Measurements from ENCODE around the gene LIMK1.

Gene LIMK1

DNA sequence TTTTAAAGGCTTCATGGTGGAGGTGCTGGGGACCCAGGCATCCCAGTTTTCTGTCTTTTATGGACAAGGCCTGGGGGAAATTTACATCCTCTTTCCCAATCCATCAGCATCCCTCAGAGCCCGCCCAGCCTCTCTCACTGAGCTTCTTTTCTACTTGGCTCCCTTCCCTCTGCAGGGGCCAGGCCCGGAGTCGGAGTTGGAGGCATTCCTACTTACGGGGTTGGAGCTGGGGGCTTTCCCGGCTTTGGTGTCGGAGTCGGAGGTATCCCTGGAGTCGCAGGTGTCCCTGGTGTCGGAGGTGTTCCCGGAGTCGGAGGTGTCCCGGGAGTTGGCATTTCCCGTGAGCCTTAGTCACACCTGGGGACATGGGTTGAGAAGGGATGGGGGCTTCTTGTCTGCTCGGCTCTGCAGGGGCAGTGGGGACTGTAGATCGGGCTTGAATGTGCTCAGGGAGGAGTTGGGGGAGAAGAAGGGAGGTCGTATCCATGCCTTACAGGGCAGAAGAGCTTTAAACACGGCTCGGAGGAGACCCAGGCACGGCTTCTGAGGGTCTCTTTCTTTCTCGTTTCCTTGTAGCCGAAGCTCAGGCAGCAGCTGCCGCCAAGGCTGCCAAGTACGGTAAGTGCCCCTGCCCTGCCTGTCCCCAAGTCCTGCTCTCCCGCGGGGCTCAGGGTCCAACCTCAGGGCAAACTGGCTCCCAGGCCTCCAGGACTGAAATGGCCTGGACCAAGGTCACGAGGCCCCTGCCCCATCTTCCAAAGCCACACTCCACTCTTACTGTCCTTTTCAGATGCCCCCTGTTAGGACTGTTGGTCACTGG lies 27.3 kb upstream of the LIMK1 start:
- no peaks in the 10 kb centered on the region for H4K20me1 ChIP-seq (ENCODE audit: low read depth, low read length)
- TF ChIP-seq, protein P1, sequence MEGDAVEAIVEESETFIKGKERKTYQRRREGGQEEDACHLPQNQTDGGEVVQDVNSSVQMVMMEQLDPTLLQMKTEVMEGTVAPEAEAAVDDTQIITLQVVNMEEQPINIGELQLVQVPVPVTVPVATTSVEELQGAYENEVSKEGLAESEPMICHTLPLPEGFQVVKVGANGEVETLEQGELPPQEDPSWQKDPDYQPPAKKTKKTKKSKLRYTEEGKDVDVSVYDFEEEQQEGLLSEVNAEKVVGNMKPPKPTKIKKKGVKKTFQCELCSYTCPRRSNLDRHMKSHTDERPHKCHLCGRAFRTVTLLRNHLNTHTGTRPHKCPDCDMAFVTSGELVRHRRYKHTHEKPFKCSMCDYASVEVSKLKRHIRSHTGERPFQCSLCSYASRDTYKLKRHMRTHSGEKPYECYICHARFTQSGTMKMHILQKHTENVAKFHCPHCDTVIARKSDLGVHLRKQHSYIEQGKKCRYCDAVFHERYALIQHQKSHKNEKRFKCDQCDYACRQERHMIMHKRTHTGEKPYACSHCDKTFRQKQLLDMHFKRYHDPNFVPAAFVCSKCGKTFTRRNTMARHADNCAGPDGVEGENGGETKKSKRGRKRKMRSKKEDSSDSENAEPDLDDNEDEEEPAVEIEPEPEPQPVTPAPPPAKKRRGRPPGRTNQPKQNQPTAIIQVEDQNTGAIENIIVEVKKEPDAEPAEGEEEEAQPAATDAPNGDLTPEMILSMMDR (IDR thresholded peaks at IDR 0.05; ENCODE audit: insufficient read depth, low read length, poor library complexity, severe bottlenecking): no peak
- TF ChIP-seq EZH2phosphoT487 (conservative IDR thresholded peaks at IDR 0.05; ENCODE audit: low read length): no peak

DNA sequence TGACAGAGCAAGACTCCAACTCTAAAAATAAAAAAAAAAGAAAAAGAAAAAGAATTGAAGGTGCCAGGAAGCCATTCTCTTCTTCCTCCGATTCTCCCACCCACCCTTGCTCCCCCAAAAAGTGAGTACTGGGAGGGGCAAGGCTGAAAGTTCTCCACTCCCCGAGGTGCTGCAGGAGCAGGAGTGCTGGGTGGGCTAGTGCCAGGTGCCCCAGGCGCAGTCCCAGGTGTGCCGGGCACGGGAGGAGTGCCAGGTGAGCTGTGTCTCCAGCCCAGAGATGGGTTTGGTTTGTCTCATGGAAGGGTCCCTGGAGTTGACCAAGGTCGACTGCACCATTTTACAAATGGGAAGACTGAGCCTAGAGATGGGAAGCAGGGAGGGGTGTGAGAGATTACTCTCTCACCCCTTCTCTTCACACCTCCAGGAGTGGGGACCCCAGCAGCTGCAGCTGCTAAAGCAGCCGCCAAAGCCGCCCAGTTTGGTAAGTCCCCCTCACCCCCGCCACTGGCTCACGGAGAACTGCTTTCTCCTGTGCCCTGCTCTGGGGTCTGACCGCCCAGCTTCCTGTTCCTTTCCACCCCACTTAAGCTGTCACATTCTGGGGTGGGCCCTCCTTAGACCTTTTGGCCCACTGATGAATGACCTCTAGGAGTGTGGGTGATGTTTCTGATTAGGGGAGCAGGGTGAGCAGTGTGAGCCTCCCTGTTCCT lies 26.2 kb upstream of the LIMK1 start:
- Histone ChIP-seq H2AFZ (ENCODE audit: low read depth, low read length, severe bottlenecking) (no peak overlapping the region), H3F3A (ENCODE audit: insufficient read depth) (no peaks in the 10 kb centered on the region), H3K4me2 (ENCODE audit: low read depth, low read length, poor library complexity, severe bottlenecking) (no peak overlapping the region), H4K20me1 (ENCODE audit: low read depth, low read length) (no peaks in the 10 kb centered on the region), H3K27me3 (ENCODE audit: low read length) (no peaks in the 10 kb centered on the region), H3K9ac (ENCODE audit: low read length) (no peak overlapping the region), H3K36me3 (ENCODE audit: low read length) (no peaks in the 10 kb centered on the region), H3K9me2 (replicated peaks; ENCODE audit: insufficient read depth, low read length) (no peaks in the 10 kb centered on the region), H3K4me3 (ENCODE audit: insufficient read depth, low read length, poor library complexity, severe bottlenecking) (no peak overlapping the region), H3K79me2 (ENCODE audit: insufficient read depth, low read length) (no peaks in the 10 kb centered on the region), H3K9me3 (ENCODE audit: insufficient read depth, low read length) (no peaks in the 10 kb centered on the region), H3K27ac (ENCODE audit: low read depth, low read length) (no peak overlapping the region)
- TF ChIP-seq EZH2phosphoT487 (conservative IDR thresholded peaks at IDR 0.05; ENCODE audit: low read length): no peak
- TF ChIP-seq, protein P1 (IDR thresholded peaks at IDR 0.05; ENCODE audit: insufficient read depth, low read length, poor library complexity, severe bottlenecking): no peak

More for the DNA sequence above, 27.3 kb upstream of the LIMK1 start:
- H3K4me2 ChIP-seq (ENCODE audit: low read depth, low read length, poor library complexity, severe bottlenecking): no peak overlapping the region
- H2AFZ ChIP-seq (ENCODE audit: low read depth, low read length, severe bottlenecking): no peak overlapping the region
- no peaks in the 10 kb centered on the region for H3K9me3 ChIP-seq (ENCODE audit: insufficient read depth, low read length)
- H3K4me3 ChIP-seq (ENCODE audit: insufficient read depth, low read length, poor library complexity, severe bottlenecking): no peak overlapping the region
- H3K9ac ChIP-seq (ENCODE audit: low read length): no peak overlapping the region
- H3K79me2 ChIP-seq (ENCODE audit: insufficient read depth, low read length): no peaks in the 10 kb centered on the region
- no peaks in the 10 kb centered on the region for H3F3A ChIP-seq (ENCODE audit: insufficient read depth)
- H3K36me3 ChIP-seq (ENCODE audit: low read length): no peaks in the 10 kb centered on the region
- H3K27ac ChIP-seq (ENCODE audit: low read depth, low read length): no peak overlapping the region
- no peaks in the 10 kb centered on the region for H3K27me3 ChIP-seq (ENCODE audit: low read length)
- no peaks in the 10 kb centered on the region for H3K9me2 ChIP-seq (replicated peaks; ENCODE audit: insufficient read depth, low read length)

DNA sequence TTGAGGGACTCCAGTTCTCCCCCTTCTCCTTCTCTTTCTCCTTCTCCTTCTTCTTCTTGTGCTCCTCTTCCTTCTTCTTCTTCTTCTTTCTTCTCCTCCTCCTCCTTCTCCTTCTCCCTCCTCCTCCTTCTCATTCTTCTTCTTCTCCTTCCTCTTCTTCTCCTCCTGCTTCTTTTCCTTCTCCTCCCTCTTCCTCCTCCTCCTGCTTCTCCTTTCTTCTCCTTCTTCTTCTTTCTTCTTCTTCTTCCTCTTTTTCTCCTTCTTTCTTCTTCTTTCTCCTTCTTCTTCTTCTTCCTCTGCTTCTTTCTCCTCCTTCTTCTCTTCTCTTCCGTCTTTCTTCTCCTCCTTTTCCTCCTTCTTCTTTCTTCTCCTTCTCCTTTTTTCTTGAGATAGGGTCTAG lies 25.6 kb upstream of the LIMK1 start:
- TF ChIP-seq, protein P1 (IDR thresholded peaks at IDR 0.05; ENCODE audit: insufficient read depth, low read length, poor library complexity, severe bottlenecking): no peak
- TF ChIP-seq EZH2phosphoT487 (conservative IDR thresholded peaks at IDR 0.05; ENCODE audit: low read length): no peak
- Histone ChIP-seq H3K9me2 (replicated peaks; ENCODE audit: insufficient read depth, low read length) (no peaks in the 10 kb centered on the region), H3K9me3 (ENCODE audit: insufficient read depth, low read length) (no peaks in the 10 kb centered on the region), H3K79me2 (ENCODE audit: insufficient read depth, low read length) (no peaks in the 10 kb centered on the region), H3K9ac (ENCODE audit: low read length) (no peak overlapping the region), H3K36me3 (ENCODE audit: low read length) (no peaks in the 10 kb centered on the region), H3K4me3 (ENCODE audit: insufficient read depth, low read length, poor library complexity, severe bottlenecking) (no peak overlapping the region), H4K20me1 (ENCODE audit: low read depth, low read length) (no peaks in the 10 kb centered on the region), H3K4me2 (ENCODE audit: low read depth, low read length, poor library complexity, severe bottlenecking) (no peak overlapping the region), H2AFZ (ENCODE audit: low read depth, low read length, severe bottlenecking) (no peak overlapping the region), H3F3A (ENCODE audit: insufficient read depth) (no peaks in the 10 kb centered on the region), H3K27ac (ENCODE audit: low read depth, low read length) (no peak overlapping the region), H3K27me3 (ENCODE audit: low read length) (no peaks in the 10 kb centered on the region)
